Activated CD8-positive, alpha-beta memory T cell treated with anti-CD3 and anti-CD28 coated beads for 48 hours (primary cell): Measurements from ENCODE around the gene HHATL.

Experiments used
- DNase-seq, 3 experiments: peaks; one replicate each; pipeline ENCODE4 v3.0.0-alpha.2; 2020; ENCODE audit warnings: low read depth in 2 of 3, low spot score in 2 of 3

HHATL gene

DNA sequence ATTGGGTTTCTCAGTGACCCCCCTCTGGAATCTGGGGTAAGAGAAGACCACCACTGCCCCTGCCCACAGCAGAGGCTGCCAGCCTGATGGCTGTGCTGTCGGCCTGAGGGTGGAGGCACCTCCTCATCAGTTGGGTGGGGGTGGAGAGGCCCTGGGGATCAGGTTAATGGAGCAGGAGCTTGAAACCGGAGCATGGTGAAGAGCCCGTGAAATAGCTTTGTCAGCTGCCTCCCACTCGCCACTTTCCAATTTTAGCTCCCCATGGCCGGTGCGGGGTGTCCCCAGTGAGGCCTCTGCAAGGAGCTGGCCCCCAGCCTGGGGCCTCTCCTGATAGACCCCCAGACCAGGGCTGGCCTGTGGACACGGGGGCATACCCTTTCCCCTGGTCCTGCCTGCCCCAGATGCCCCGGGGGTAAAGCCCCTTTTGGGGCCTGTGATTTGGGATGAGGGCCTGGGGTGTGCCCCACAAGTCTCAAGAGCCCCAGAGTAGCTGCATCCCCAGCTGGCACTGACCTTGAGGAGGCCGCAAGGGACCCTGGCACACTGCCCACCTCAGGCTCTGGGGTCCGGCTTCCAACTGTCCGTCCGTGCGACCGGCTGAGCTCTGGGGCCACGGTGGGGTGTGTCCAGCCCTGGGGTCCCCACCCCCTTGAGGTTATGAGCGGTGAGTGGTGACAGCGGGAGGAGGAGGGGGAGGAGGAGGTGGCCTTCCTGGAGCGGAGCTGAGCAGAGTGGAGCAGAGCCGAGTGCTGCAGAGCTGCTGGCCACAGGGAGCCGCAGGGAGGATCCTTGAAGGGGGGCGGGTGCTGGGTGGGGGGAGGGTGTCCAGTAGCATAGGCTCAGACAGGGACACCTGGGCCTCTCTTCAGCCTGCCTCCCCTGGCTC is at the start of gene HHATL:
Gene HHATL (minus strand): TSS at position 733 of the 886 bp plus-strand sequence. CDS start 1,972 bp downstream, outside the sequence.
- DNase-seq, result no peak

DNA sequence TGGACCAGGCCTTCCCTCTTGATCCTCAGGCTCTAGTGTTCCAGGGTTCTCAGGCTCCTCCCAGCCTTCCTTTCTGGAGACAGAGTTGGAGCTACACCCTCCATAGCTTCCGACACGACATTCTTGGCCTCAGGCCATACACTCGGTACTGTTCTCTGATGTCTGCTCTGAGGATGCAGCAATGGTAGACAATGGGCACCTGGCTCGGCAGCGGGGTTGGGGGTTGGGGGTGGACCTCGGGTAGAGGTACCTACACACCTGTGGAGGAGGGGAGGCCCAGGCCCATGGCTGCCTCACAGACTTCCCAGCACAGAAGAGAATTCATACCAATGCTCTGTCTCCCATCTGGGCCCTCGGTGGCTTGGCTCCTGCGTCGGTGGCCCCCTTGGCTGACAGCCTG is 49.0 kb upstream of the HHATL start:
- no peak for DNase-seq

GRCh38 chr3:42750834-42751233 is 48.2 kb upstream of the HHATL start:
- DNase-seq, result no peak

DNA sequence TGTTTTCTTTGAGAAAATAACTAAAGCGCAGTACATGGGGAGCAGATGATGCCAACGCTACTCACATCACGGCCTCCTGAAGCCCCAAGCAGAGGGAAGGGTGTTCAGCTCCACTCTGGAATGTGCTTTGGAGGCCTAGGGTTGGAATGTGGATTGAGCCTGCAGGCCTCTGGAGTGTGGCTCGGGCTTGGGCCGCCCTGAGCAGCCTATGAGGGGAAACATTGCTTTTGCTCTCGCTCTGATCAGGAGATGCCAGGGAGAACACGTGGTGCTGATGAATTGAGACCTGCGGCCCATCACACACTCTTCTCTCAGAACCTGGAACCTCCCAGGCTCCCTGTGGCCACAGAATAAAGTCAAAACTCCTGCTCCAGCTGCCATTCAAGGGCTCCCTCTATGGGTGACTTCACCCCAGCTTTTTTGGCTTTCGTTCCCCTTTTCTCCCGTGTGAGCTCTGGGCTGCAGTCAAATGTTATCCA is 47.2 kb upstream of the HHATL start:
- no peak for DNase-seq

GRCh38 chr3:42749025-42749752 is 46.6 kb upstream of the HHATL start:
- DNase-seq, result no peak

DNA sequence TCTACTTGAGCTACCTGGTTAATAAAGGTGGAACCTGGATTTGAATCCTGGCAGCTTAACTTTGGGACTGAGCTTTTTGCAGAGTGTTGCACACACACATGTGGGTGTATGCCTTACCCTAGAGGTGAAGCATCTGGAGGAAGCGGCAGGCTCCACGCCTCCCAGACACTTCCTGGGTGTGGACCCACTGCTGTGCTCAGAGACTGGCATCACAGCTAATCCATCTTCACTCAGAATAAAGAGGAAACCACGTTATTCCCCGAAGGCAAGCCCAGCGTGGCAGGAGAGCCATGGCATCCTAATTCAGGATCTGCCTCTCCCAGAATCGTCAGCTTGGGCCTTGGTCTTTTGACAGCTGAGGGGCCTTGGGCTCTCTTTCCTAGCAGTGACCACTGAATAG is 45.0 kb upstream of the HHATL start:
- DNase-seq, result no peak

GRCh38 chr3:42746455-42747450 is 44.2 kb upstream of the HHATL start:
- no peak for DNase-seq

- no peak for DNase-seq
Measured at GRCh38 chr3:42745776-42746454, 43.3 kb upstream of the HHATL start.

GRCh38 chr3:42745291-42745745 is 42.7 kb upstream of the HHATL start:
- DNase-seq, result no peak

DNA sequence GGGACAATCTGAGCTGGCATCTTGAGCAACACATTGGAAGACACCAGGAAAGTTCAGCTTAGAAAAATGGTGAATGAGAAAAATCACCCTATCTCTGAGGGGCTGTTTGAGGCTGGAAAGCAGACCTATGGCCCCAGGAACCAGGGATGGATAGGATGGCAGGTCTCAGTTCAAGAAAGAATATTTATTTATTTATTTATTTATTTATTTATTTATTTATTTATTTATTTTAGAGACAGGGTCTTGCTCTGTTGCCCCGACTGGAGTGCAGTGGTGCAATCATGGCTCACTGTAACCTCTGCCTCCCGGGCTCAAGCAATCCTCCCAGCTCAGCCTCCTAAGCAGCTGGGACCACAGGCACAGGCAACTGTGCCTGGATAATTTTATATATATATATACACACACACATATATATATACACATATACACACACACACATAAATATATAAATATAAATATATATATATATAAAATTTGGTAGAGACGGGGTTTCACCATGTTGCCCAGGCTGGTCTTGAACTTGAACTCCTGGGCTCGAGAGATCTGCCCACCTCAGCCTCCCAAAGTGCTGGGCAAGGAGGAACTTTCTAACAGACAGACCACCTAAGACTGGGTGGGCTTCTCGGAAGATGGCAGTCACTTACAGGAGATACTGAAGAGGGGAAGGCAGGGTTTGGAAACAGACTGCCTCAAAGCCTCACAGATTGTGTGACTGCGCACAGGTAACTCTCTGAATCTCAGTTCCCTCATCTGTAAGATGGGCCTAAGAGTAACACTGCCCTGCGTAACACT is 40.8 kb upstream of the HHATL start:
- DNase-seq, result no peak

DNA sequence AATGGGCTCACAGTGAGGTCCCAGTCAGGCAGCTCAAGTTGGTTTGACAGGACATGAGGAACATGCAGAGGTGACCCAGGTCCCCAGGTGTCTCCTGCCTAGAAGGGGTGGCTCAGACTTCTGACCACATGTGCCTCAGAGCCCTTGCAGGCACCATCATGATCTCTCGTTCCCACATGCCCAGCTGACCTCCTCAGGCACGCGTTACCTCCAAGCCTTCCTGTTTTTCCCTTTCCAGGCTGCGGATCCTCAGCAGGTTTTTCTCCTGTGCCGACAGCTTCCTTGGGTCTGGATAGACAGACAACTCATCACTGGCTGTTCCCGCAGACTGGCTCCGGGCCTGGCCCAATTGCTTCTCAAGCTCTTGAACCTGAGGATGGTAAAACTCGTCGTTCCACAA is 40.1 kb upstream of the HHATL start:
- DNase-seq, result no peak

GRCh38 chr3:42742259-42742658 is 39.7 kb upstream of the HHATL start:
- no peak for DNase-seq

DNA sequence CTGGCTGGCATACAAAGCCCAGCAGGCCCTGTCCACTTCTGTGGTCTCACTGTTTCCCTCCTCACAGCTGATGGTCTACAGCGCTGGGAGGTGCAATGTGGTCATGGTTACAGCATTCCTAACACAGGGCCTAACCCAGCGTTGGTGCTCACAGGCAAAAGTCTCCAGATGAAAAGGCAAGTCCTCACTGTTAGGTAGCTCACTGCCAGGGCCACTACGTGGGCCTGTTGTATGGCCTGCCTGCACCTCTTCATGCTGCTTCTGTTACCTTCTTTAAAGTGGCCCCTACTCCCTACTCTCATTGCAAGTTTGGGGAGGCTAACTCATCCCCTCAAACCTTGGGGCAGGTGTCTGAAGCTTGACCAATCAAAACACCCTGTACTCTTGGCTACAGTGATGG is 39.2 kb upstream of the HHATL start:
- no peak for DNase-seq

DNA sequence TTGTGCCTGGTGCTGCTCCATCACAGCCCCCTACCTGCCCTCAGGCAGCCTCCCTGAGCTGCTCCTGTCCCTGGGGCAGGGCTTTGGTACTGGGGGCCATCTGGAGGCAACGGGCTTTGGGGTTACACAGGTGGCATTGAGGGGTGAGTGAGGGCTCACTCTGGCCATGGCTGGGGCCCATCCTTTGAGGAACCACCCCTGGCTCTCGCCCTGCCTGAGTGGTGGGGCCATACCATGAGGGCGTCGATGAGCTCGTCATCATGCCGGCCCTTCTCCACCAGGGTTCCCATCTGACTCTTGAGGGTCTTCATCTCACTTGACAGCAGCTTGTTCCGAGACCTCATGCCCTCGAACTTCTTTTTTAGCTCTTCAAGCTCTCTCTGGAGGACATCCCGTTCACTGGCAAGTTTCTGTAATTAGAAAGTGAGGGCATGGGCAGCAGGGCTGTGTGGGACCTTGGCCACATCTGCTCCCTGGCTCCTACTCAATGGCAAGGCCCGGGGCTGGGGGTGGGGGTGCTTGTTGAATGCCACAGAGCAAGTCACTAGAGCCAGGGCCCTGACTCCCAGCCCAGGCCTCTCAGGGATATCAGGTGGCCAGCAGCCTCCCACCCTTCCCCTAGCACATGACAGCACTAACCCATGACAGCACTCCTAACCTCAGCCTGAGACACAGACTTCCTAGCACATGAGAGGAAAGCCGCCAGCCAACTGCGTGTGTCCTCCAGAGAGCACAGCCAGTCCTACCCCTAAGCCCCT is 37.0 kb upstream of the HHATL start:
- no peak for DNase-seq

GRCh38 chr3:42736531-42736930 is 33.9 kb upstream of the HHATL start:
- no peak for DNase-seq

DNA sequence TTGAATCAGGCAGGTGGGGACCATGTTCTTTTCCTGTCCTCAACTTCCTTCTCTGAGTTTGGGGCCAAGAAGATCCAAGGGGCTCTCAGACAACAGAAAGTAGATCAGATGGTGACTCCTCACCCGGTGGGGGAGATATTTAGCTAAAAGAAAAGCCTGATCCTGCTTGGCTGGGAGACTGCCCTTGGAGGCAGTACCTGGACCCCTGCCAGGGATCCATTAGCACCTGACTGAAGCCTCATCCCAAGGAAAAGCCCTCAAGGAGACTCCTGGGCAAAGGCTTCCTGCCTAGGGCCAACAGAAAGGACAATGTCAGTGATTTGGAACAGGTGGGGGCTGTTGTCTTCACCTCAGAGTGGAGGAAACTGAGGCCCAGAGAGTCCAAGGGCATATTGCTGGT is 33.5 kb upstream of the HHATL start:
- DNase-seq, result no peak

GRCh38 chr3:42735615-42736014 is 33.0 kb upstream of the HHATL start:
- DNase-seq, result no peak

DNA sequence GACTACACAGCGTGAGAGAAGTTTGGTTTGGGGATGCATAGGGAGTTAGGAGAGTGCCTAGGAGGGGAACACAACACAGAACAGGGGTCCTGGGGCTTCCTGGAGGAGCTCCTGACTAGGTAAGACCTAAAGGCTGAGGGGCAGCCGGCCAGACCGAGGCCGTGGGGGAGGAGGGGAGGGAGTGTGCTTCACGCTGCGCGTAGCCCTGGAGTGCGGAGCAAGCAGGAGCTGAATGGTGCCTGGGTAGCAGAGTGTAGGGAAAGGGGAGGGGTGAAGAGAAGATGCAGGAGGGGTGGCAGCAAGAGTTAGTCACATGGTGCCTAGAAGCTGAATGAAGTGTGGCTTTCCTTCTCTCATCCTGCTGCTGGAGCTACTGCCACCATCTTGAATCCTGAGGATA is 32.4 kb upstream of the HHATL start:
- DNase-seq, result no peak
